ENCODE results near the gene PDF.

Gene PDF

GRCh38 chr16:69283851-69284250 is 46.5 kb downstream of the PDF start:
- no peak for TF ChIP-seq REST (IDR thresholded peaks at IDR 0.05; ENCODE audit: insufficient replicate concordance, low read depth)
- no peak for TF ChIP-seq CTCF (IDR thresholded peaks at IDR 0.05; ENCODE audit: insufficient read depth, low read length)
- no peak for TF ChIP-seq POLR2AphosphoS5 (IDR thresholded peaks at IDR 0.05; ENCODE audit: low read depth)
- no peak for TF ChIP-seq SPI1 (IDR thresholded peaks at IDR 0.05; ENCODE audit: borderline replicate concordance, low read depth)
- no peak for TF ChIP-seq GABPA (IDR thresholded peaks at IDR 0.05; ENCODE audit: low read depth)
- H3K27ac ChIP-seq (replicated peaks) = no peak overlapping the region
- H3K27me3 ChIP-seq (ENCODE audit: insufficient read depth, poor library complexity, severe bottlenecking) = no peaks in the 10 kb centered on the region
- DNase-seq (ENCODE audit: low read depth in 1 of 2, low spot score in 1 of 2) = no peak
- H3K4me3 ChIP-seq (replicated peaks; ENCODE audit: insufficient read depth, low read length) = no peak overlapping the region

- H3K27ac ChIP-seq (replicated peaks) = no peak overlapping the region
- no peaks in the 10 kb centered on the region for H3K27me3 ChIP-seq (ENCODE audit: insufficient read depth, poor library complexity, severe bottlenecking)
- H3K4me3 ChIP-seq (replicated peaks; ENCODE audit: insufficient read depth, low read length) = no peak overlapping the region
- no peak for TF ChIP-seq GABPA (IDR thresholded peaks at IDR 0.05; ENCODE audit: low read depth)
- DNase-seq (ENCODE audit: low read depth in 1 of 2, low spot score in 1 of 2) = no peak
Observed at GRCh38 chr16:69277413-69277812, 53.0 kb downstream of the PDF start.
